Activated T-cell treated with anti-CD3 and anti-CD28 coated beads, Interleukin-2, amount 50 U/mL, for 24 hours (primary cell): Measurements from ENCODE around the gene GTF2H4.
"Not testable (repeated sequence)": the region's sequence is repeated elsewhere in the genome, so short reads cannot be mapped to it uniquely, and the experiment has no call there.

ENCODE experiments used
- DNase-seq: peaks from one replicate; pipeline ENCODE4 v3.0.0-alpha.2; 2020
- H3K27ac Mint-ChIP-seq: 2 replicates; pipeline ENCODE4 v1.8.0; 2020; ENCODE audit warnings: mild to moderate bottlenecking, mixed read lengths
- H3K27me3 Mint-ChIP-seq: 2 replicates; pipeline ENCODE4 v1.8.0; 2020; ENCODE audit warnings: mixed read lengths
- H3K36me3 Mint-ChIP-seq: 2 replicates; pipeline ENCODE4 v1.8.0; 2020; ENCODE audit warnings: low read depth, mixed read lengths
- H3K4me1 Mint-ChIP-seq: 2 replicates; pipeline ENCODE4 v1.8.0; 2020; ENCODE audit warnings: low read depth, mixed read lengths
- H3K4me3 Mint-ChIP-seq: 2 replicates; pipeline ENCODE4 v1.8.0; 2020; ENCODE audit warnings: mild to moderate bottlenecking, moderate library complexity, mixed read lengths
- H3K9me3 Mint-ChIP-seq: 2 replicates; pipeline ENCODE4 v1.8.0; 2020; ENCODE audit warnings: mixed read lengths

GTF2H4 gene

DNA sequence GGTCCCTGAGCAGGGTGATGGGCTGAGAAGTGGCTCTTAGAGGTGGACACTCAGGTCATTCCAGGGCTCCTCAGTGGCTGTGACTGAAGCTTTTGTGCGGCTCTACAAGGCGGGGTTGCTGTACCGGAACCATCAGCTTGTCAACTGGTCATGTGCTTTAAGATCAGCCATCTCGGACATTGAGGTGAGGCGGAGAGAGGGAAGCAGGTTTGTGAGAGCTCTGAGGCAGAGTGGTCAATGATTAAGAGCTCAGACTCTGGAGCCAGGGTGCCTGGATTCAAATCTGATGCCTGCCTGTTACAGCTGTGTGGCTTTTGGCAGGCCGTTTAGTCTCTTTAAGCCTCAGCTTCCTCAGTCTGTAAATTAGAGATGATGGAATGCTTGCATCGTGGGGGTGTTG, 9.0 kb downstream of the GTF2H4 start:
- Mint-ChIP-seq H3K36me3 (peaks cover 92% of the 10 kb centered on the region), H3K9me3 (no peaks in the 10 kb centered on the region), H3K27me3 (no peaks in the 10 kb centered on the region), H3K4me3 (no peak overlapping the region), H3K27ac (peak overlapping the region; percentile 9), H3K4me1 (peaks cover 46% of the 10 kb centered on the region)
- no peak for DNase-seq

DNA sequence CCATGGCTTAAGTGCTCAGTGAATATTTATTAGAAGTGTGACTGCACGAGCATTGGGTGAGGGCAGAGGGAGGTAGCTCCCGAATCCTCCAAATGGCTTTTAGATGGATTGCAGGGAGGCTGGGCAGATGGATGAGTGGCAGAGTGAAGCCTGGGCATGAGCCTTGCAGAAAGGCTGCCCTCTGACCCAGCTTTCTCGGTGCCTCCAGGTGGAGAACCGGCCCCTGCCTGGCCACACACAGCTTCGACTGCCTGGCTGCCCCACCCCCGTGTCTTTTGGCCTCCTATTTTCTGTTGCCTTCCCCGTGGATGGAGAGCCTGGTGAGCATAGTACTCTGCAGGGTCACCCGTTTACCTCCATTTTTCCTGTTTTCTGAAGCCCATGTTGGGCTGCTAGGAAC, 9.5 kb downstream of the GTF2H4 start:
- Mint-ChIP-seq H3K27ac (no peak overlapping the region), H3K4me1 (peaks cover 46% of the 10 kb centered on the region), H3K27me3 (no peaks in the 10 kb centered on the region), H3K9me3 (no peaks in the 10 kb centered on the region), H3K4me3 (no peak overlapping the region), H3K36me3 (peaks cover 92% of the 10 kb centered on the region)
- DNase-seq: no peak

DNA sequence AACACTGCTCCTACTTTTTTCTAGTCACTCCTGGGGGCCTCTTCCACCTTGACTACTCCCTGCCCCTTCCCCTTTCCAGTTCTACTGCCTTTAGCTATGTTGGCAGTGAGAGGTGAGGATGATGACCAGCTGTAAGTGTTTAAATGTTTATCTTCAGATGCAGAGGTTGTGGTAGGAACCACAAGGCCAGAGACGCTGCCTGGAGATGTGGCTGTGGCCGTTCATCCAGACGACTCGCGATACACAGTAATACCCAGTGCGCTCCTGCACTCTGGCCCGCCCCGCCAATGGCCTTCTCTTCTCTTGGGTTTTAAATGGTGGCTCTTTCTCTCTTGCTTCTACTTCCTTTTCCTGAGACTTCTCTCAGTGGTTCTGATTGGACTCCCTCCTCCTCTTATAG, 10.7 kb downstream of the GTF2H4 start:
- DNase-seq: no peak
- Mint-ChIP-seq H3K4me3 (no peak overlapping the region), H3K27ac (no peak overlapping the region), H3K36me3 (peaks cover 92% of the 10 kb centered on the region), H3K9me3 (no peaks in the 10 kb centered on the region), H3K4me1 (peaks cover 35% of the 10 kb centered on the region), H3K27me3 (no peaks in the 10 kb centered on the region)

DNA sequence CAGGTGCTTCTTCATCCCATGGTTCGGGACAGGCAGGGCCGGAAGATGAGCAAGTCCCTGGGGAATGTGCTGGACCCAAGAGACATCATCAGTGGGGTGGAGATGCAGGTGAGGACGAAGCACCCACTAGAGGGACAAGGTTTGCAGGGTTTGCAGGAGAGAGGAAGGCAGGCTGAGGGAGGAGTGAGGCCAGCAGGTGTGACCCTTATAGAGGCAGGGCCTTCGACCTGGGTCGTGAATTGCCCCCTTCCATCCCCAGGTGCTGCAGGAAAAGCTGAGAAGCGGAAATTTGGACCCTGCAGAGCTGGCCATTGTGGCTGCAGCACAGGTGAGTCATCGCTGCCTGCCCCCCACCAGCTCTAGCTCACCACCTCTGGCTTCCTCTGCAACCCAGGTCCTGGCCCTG, 14.4 kb downstream of the GTF2H4 start:
- Mint-ChIP-seq H3K4me3 (no peak overlapping the region), H3K27ac (no peak overlapping the region), H3K4me1 (peaks cover 5% of the 10 kb centered on the region)

DNA sequence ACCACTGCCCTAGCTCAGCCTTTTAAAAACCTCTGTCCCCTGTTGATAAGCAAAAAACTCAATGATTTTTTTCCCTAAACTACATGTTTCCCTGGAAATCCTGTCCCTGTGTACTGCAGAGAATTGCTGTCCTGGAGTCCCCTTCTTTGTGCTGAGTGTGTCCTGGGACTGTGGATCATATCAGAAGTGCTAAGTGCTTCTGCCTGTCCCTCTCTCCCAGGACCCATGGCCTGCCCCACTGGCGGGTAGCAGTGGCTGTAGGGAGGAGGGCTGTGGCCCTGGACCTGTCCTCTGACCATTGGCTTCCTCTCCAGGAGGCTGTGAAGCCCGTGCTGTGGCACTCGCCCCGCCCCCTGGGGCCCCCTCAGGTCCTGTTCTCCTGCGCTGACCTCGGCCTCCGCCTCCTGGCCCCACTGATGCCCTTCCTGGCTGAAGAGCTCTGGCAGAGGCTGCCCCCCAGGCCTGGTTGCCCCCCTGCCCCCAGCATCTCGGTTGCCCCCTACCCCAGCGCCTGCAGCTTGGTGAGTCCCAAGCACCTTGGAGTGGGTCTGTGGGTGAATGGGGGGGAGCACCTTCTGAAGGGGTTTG, 16.1 kb downstream of the GTF2H4 start:
- H3K9me3 Mint-ChIP-seq, H3K4me3 Mint-ChIP-seq, H3K4me1 Mint-ChIP-seq, H3K27me3 Mint-ChIP-seq, DNase-seq: not testable (repeated sequence)
- peak overlapping the region; percentile 13 for H3K27ac Mint-ChIP-seq
- H3K36me3 Mint-ChIP-seq: peaks cover 97% of the 10 kb centered on the region

More for the DNA sequence above, 14.4 kb downstream of the GTF2H4 start:
- DNase-seq: no peak
- H3K27me3 Mint-ChIP-seq: no peaks in the 10 kb centered on the region
- H3K9me3 Mint-ChIP-seq: no peaks in the 10 kb centered on the region
- H3K36me3 Mint-ChIP-seq: peaks cover 97% of the 10 kb centered on the region

DNA sequence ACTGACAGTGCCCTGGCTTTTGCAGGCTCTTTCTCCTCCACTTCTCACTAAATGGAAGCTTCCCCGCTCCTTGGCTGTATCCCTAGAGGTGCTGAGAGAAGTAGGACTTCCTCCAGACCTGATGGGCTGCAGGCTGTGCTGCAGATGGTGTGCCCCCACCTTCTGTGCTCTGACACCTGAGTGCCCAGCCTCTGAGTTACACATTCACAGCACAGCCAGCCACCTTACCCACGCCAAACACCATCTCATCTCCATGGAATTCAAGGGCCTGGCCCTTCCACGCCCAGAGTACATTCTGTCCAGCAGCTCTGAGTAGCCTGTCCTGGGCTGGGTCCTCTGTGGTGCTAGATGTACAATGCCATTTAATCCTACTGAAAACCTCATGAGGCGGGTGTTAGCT, 18.6 kb downstream of the GTF2H4 start:
- no peak for DNase-seq
- Mint-ChIP-seq H3K9me3 (peaks cover 4% of the 10 kb centered on the region), H3K27me3 (no peaks in the 10 kb centered on the region), H3K36me3 (peaks cover 73% of the 10 kb centered on the region), H3K4me3 (no peak overlapping the region), H3K27ac (no peak overlapping the region), H3K4me1 (no peaks in the 10 kb centered on the region)

DNA sequence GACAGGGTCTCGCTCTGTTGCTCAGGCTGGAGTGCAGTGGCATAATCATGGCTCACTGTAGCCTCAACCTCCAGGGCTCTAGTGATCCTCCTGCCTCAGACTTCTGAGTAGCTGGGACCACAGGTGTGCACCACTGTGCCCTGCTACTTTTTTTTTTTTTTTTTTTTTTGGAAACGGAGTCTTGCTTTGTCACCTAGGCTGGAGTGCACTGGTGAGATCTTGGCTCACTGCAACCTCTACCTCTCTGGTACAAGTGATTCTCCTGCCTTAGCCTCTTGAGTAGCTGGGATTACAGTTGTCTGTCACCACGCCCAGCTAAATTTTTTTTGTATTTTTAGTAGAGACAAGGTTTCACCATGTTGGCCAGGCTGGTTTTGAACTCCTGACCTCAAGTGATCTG, 19.1 kb downstream of the GTF2H4 start:
- H3K9me3 Mint-ChIP-seq, H3K4me1 Mint-ChIP-seq, H3K27me3 Mint-ChIP-seq, H3K27ac Mint-ChIP-seq, DNase-seq, H3K4me3 Mint-ChIP-seq: not testable (repeated sequence)
- peaks cover 69% of the 10 kb centered on the region for H3K36me3 Mint-ChIP-seq

DNA sequence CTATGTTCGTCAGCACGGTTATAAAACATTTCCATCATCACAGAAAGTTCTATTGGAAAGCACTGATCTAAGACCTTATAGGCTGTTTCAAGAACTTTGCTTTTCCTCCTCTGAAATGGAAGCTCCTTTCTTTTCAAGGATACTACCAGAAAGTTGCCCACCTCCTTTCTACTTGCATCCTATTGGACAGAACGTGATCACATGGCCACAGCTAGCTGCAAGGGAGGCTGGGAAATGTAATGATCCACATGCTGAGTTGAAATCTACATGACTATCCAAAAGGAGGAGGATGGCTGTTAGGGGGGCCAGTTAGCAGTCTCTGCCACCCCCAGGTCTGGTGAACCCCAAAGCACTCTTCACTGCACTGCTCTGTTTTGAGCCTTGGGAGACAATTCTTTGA, 20.7 kb downstream of the GTF2H4 start:
- no peak for DNase-seq
- Mint-ChIP-seq H3K36me3 (peaks cover 53% of the 10 kb centered on the region), H3K27me3 (no peaks in the 10 kb centered on the region), H3K9me3 (peaks cover 4% of the 10 kb centered on the region), H3K4me3 (no peak overlapping the region), H3K27ac (no peak overlapping the region), H3K4me1 (no peaks in the 10 kb centered on the region)

DNA sequence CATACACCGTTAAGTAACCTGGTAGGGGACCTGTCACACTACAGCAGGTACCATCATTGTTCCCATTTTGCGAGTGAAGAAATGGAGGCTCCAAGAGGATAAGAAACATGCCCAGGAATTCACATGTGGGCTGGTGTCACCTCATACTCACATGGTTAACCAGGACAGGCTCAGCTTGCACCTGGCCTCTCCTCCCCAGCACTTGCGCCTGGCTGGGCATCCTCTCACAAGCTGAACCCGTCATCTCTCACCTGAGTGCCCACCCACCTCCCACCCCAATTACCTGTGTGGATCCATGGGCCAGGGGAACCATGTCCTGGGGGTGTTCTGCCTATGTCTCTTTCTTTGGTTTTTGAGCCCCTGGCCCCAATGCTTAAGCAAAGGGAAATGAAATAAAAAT, 22.5 kb downstream of the GTF2H4 start:
- Mint-ChIP-seq H3K27ac (no peak overlapping the region), H3K36me3 (peaks cover 36% of the 10 kb centered on the region), H3K9me3 (peaks cover 4% of the 10 kb centered on the region)

DNA sequence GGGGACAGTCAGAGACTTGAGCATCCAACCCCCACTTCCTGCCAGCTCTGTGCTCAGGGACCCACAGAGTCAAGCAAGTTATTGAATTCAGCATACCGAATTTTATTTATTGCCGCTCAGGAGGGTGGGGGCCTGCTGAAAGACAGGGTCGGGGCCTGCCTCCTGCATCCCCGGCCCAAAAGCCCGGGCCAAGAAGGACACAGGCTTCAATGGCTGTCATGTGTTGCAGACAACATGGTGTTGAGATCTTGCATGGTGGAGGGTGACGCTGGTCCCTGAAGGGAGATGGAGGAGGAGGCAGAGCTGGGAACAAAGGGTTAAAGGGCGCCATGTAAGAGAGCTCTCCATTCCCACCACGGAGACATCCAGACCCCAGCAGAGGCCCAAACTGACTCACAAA, 23.3 kb downstream of the GTF2H4 start:
- H3K36me3 Mint-ChIP-seq: peaks cover 28% of the 10 kb centered on the region
- H3K4me1 Mint-ChIP-seq: no peaks in the 10 kb centered on the region
- H3K9me3 Mint-ChIP-seq: peaks cover 4% of the 10 kb centered on the region
- DNase-seq: no peak
- H3K27me3 Mint-ChIP-seq: no peaks in the 10 kb centered on the region
- no peak overlapping the region for H3K4me3 Mint-ChIP-seq
- H3K27ac Mint-ChIP-seq: no peak overlapping the region

More for the DNA sequence above, 22.5 kb downstream of the GTF2H4 start:
- no peaks in the 10 kb centered on the region for H3K4me1 Mint-ChIP-seq
- no peak overlapping the region for H3K4me3 Mint-ChIP-seq
- no peak for DNase-seq
- H3K27me3 Mint-ChIP-seq: no peaks in the 10 kb centered on the region

DNA sequence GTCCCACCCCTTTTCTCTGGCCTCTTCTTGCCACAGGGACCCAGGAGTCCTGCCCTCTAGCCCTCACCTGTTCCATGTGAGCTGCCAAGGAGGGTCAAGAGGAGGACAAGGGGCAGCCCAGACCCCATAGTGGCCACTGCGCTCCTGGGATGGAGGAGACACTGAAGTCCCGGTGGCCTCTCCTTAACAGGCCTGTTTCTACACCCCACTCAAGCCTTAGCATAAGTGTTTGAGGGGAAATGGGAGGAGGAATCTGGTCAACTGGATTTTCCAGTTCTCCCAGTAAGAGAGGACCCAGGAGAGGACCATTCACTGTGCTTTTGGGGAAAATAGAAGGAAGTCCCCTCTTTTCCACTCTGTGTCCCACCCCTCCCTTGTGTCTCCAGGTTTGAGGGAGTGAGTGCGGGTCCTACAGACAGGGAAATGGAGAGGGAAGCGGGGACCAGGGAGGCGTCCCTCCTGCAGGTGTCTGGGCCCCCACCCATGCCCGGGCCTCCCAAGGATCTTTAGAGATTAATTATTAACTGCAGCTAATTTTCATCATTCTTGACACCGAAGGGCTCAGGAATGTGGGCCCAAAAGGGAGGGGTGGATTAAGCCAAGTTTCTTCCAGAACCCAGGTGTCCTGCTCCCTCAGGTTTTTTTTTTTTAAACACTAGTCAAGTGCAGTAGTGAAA, 24.1 kb downstream of the GTF2H4 start, which contains the start of gene SFTA2:
Gene SFTA2, minus strand, starts transcription at position 202 of the 677 bp plus-strand sequence. Its CDS starts 74 bp downstream, at position 128.
- H3K36me3 Mint-ChIP-seq: peaks cover 20% of the 10 kb centered on the region
- DNase-seq: no peak
- peaks cover 4% of the 10 kb centered on the region for H3K9me3 Mint-ChIP-seq
- no peak within 1 kb of the TSS for H3K4me3 Mint-ChIP-seq
- no peak within 1 kb of the TSS for H3K27ac Mint-ChIP-seq
- no peaks in the 10 kb centered on the region for H3K27me3 Mint-ChIP-seq
- H3K4me1 Mint-ChIP-seq: no peaks in the 10 kb centered on the region

DNA sequence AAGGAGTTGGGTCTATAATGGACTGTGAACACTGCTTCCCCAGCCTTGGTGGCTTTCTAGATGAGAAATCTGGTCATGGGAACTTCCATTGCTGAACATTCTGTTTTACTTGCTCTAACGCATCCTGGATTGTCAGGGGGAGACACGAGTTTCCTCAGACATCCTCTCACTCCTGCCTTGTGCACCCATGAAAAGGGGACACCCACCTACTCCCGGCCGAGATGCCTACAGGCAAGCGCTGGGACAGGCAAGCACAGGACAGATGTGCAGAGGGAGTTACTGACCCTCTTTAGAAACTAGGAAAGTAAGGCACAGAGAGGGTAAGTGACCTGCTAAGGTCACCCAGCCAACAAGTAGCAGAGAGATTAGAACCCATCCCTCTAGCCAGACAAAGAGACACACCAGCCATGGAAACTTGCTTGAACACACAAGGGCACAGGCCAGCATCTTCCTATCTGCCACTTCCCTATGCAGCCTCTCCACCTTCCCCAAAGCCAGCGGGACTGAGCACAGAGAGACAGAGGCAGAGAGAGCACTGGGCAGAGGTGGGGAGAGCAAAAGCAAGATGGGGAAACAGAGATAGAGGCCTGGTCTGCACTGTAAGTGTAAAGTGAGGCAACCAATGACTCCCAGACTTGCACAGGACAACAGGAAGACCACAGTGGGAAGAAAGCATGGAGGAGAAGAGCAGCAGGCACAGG, 24.8 kb downstream of the GTF2H4 start:
- DNase-seq: no peak

DNA sequence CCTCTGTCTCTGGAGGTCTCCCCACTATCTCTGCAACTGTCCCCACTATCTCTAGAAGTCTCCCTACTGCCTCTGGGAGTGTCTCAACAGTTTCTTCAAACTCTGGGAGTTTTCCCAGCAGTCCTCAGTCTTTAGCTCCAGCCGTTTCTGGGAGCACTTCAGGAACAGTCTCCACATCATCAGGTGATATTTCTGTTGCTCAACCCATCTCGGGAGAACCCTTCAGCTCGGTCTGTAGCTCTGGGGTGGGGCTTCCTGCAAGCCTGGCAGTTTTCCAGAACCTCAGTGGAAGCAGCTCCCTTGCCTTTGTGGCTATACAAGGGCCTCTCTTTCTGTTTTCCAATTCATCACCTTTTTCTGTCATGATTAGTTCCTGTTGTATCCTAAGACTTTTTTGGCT, 27.0 kb downstream of the GTF2H4 start:
- no peak overlapping the region for H3K27ac Mint-ChIP-seq
- no peaks in the 10 kb centered on the region for H3K9me3 Mint-ChIP-seq
- no peak for DNase-seq
- H3K36me3 Mint-ChIP-seq: no peaks in the 10 kb centered on the region
- peaks cover 15% of the 10 kb centered on the region for H3K27me3 Mint-ChIP-seq
- H3K4me3 Mint-ChIP-seq: no peak overlapping the region
- no peaks in the 10 kb centered on the region for H3K4me1 Mint-ChIP-seq

More for the DNA sequence above, 24.8 kb downstream of the GTF2H4 start:
- no peak overlapping the region for H3K27ac Mint-ChIP-seq
- H3K9me3 Mint-ChIP-seq: peaks cover 4% of the 10 kb centered on the region
- peaks cover 13% of the 10 kb centered on the region for H3K36me3 Mint-ChIP-seq
- H3K4me1 Mint-ChIP-seq: no peaks in the 10 kb centered on the region
- no peaks in the 10 kb centered on the region for H3K27me3 Mint-ChIP-seq
- no peak overlapping the region for H3K4me3 Mint-ChIP-seq

DNA sequence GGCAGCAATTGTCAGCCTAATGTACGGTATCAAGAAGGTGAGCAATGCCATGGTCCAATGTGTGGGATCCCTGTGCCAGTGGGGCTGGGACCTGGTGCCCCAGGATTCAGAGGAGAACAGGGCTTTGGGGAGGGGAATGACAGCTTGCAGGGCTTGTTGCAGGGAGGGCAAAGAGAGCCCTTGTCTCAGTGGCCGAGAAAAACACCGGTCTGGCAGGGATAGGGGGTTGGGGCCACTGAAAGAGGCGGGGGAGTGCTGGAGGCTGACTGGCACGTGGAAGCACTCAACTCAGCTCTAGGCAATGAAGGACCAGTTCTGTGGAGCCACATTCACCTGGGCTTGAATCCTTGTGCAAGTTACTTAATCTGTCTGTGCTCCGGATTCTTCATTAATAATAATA, 29.3 kb downstream of the GTF2H4 start:
- no peaks in the 10 kb centered on the region for H3K36me3 Mint-ChIP-seq
- no peak overlapping the region for H3K27ac Mint-ChIP-seq
- DNase-seq: no peak
- no peaks in the 10 kb centered on the region for H3K9me3 Mint-ChIP-seq
- no peak overlapping the region for H3K4me3 Mint-ChIP-seq
- H3K27me3 Mint-ChIP-seq: peaks cover 36% of the 10 kb centered on the region
- H3K4me1 Mint-ChIP-seq: no peaks in the 10 kb centered on the region

DNA sequence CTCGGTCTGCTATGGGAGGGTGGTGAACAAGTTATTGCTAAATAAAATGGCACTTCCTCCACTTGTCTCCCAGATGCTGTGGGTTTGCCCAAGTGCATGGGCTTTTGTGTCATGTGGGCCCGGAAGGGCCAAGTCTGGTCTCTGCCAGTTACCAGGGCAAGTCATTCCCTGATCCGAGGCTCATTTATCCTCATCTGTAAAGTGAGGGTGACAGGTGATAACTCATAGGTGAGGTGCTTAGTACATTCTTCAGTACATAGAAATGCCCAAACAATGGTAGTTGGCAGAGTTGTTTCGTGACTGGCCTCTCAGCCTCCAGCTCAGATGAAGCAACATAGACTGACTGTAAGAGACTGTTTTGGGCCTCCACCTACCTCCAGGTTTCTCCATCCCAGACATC, 30.7 kb downstream of the GTF2H4 start:
- H3K27ac Mint-ChIP-seq: no peak overlapping the region
- H3K27me3 Mint-ChIP-seq: peaks cover 48% of the 10 kb centered on the region
- H3K36me3 Mint-ChIP-seq: no peaks in the 10 kb centered on the region
- no peak overlapping the region for H3K4me3 Mint-ChIP-seq
- H3K9me3 Mint-ChIP-seq: no peaks in the 10 kb centered on the region
- no peak for DNase-seq
- no peaks in the 10 kb centered on the region for H3K4me1 Mint-ChIP-seq
